Measurements from ENCODE around the gene DSCAML1.

DNA sequence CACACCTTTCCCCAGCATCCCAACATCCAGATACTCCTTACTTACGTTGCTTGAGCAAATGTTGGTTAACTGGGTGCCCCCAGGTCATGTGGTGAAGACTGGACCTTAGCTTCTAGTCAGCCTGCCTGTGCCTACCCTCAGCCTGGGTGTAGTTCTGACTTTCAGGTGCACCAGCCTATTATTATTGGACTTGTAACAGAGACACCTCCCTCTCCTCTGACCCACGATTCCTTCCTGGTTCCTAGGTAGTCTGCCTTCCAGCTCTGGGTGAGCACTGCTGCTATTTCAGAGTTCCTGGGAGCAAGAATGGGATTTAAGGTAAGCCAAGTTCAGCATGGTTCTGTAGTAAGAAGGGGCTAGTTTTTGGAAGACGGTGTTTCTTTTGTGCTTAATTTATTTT lies 138.2 kb downstream of the DSCAML1 start:
- TF ChIP-seq, protein P1, sequence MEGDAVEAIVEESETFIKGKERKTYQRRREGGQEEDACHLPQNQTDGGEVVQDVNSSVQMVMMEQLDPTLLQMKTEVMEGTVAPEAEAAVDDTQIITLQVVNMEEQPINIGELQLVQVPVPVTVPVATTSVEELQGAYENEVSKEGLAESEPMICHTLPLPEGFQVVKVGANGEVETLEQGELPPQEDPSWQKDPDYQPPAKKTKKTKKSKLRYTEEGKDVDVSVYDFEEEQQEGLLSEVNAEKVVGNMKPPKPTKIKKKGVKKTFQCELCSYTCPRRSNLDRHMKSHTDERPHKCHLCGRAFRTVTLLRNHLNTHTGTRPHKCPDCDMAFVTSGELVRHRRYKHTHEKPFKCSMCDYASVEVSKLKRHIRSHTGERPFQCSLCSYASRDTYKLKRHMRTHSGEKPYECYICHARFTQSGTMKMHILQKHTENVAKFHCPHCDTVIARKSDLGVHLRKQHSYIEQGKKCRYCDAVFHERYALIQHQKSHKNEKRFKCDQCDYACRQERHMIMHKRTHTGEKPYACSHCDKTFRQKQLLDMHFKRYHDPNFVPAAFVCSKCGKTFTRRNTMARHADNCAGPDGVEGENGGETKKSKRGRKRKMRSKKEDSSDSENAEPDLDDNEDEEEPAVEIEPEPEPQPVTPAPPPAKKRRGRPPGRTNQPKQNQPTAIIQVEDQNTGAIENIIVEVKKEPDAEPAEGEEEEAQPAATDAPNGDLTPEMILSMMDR (IDR thresholded peaks at IDR 0.05): no peak
- TF ChIP-seq POLR2AphosphoS5 (IDR thresholded peaks at IDR 0.05): peak in 2 of 3 donors; percentile 55 to 63
- no peak for TF ChIP-seq EP300 (IDR thresholded peaks at IDR 0.05; ENCODE audit: low read depth)
